ENCODE data around the gene ZFYVE9.

DNA sequence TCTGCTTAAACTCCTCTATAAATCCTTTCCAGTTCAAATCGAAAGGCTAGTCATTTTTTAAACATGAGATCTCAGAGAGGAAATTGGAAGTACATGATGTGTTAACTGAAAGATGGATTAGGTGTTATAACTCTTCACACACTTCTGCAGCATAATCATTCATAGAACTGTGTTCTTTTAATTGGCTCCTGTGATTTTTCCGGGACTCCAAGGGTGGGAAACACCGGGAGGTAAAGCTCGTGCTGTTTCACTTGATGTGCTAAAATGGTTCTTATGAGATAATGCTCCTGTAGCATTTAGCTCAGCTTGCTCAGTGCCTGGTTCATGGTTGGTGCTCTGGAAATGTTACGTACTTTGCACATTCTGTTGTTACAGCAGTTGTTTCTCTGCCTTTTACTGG is 183.9 kb downstream of the ZFYVE9 start:
- TF ChIP-seq POLR2A (IDR thresholded peaks at IDR 0.05; ENCODE audit: low read depth, low read length) (no peak), FOS (IDR thresholded peaks at IDR 0.05; ENCODE audit: low read depth, low read length) (no peak), NFE2L2 (IDR thresholded peaks at IDR 0.05; ENCODE audit: low read depth, low read length) (no peak), BHLHE40 (IDR thresholded peaks at IDR 0.05; ENCODE audit: low read depth, low read length) (no peak), MXI1 (IDR thresholded peaks at IDR 0.05; ENCODE audit: borderline replicate concordance, low read depth, low read length) (no peak), SMC3 (IDR thresholded peaks at IDR 0.05; ENCODE audit: low read depth, low read length) (no peak), RFX5 (IDR thresholded peaks at IDR 0.05; ENCODE audit: low read depth, low read length) (no peak), RAD21 (IDR thresholded peaks at IDR 0.05; ENCODE audit: low read length) (no peak), USF2 (IDR thresholded peaks at IDR 0.05; ENCODE audit: low read depth, low read length) (no peak), CEBPB (IDR thresholded peaks at IDR 0.05; ENCODE audit: low read depth, low read length) (no peak), MAFK (IDR thresholded peaks at IDR 0.05; ENCODE audit: low read depth, low read length) (no peak), MAZ (IDR thresholded peaks at IDR 0.05; ENCODE audit: borderline replicate concordance, low read depth, low read length) (no peak)
- TF ChIP-seq, protein P1, sequence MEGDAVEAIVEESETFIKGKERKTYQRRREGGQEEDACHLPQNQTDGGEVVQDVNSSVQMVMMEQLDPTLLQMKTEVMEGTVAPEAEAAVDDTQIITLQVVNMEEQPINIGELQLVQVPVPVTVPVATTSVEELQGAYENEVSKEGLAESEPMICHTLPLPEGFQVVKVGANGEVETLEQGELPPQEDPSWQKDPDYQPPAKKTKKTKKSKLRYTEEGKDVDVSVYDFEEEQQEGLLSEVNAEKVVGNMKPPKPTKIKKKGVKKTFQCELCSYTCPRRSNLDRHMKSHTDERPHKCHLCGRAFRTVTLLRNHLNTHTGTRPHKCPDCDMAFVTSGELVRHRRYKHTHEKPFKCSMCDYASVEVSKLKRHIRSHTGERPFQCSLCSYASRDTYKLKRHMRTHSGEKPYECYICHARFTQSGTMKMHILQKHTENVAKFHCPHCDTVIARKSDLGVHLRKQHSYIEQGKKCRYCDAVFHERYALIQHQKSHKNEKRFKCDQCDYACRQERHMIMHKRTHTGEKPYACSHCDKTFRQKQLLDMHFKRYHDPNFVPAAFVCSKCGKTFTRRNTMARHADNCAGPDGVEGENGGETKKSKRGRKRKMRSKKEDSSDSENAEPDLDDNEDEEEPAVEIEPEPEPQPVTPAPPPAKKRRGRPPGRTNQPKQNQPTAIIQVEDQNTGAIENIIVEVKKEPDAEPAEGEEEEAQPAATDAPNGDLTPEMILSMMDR (conservative IDR thresholded peaks at IDR 0.05; ENCODE audit: low read depth, low read length): no peak
- TF ChIP-seq, protein P2, sequence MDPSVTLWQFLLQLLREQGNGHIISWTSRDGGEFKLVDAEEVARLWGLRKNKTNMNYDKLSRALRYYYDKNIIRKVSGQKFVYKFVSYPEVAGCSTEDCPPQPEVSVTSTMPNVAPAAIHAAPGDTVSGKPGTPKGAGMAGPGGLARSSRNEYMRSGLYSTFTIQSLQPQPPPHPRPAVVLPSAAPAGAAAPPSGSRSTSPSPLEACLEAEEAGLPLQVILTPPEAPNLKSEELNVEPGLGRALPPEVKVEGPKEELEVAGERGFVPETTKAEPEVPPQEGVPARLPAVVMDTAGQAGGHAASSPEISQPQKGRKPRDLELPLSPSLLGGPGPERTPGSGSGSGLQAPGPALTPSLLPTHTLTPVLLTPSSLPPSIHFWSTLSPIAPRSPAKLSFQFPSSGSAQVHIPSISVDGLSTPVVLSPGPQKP (IDR thresholded peaks at IDR 0.05; ENCODE audit: borderline replicate concordance, low read depth, low read length): no peak

Data from IMR-90 (cell line).